ENCODE measurements around the gene STK33. TPM values are rescaled to one million over a fixed set of nuclear protein-coding genes. Genes with fewer than 3 reads are reported as not detected.

Gene STK33
- total and polyA plus RNA-seq, 2 donors, result 10.5 to 13.3 TPM

DNA sequence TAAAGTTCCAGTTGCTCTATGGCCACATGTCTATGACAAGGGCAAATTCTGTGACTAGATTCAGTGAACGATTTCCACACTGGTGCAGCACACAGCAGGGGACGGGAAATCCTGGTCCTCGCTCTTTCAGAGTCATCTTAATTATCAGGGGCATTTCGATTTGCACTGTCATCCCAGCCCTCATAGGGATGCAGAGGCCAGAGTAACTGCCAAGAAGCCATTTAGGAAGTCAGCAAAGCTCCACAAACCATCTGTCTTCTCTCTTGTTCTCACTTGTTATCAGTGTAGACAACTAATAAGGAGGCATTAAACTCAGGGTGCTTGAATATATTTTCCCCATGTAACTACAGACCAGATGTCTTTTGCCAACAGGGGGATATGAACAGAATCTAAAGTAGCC lies 151.7 kb downstream of the STK33 start:
- no peak for DNase-seq (ENCODE audit: low read depth in 6 of 9, low spot score in 9 of 9)
- 16% methylated on average over 4 of the region's 4 CpGs for WGBS

DNA sequence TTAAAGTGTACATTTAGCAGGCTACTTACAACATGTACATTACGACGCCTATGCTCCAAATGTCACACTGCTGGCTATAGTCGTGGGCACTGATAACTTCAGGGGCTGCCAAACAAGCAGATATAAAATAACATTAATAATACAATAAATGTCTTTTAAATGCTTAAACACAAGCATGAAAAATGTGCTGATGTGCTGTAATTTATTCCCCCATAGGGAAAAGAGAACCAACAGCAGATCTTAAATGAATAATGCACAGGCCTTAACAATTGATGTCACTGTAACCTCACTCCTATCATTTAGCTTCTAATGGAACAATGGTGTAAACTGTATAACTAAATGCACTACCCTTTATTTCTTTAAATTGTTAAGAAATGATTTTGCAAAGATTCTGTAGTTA lies 153.4 kb downstream of the STK33 start:
- no peaks in the 10 kb centered on the region for H3K27me3 ChIP-seq (ENCODE audit: control insufficient read depth in 2 of 2, insufficient read depth in 1 of 2, low read length in 1 of 2)
- no peaks in the 10 kb centered on the region for H3K9me3 ChIP-seq (ENCODE audit: control insufficient read depth in 2 of 2, insufficient read depth in 1 of 2, low read length in 1 of 2)
- H3K4me3 ChIP-seq (ENCODE audit: low read length in 2 of 2), result no peak overlapping the region
- no peaks in the 10 kb centered on the region for H3K36me3 ChIP-seq (ENCODE audit: control insufficient read depth in 2 of 2, insufficient read depth in 2 of 2, low read length in 1 of 2)
- H3K27ac ChIP-seq (ENCODE audit: low read depth in 1 of 2, low read length in 1 of 2), result no peak overlapping the region
- DNase-seq (ENCODE audit: low read depth in 6 of 9, low spot score in 9 of 9), result no peak
- no peaks in the 10 kb centered on the region for H3K4me1 ChIP-seq (ENCODE audit: control insufficient read depth in 2 of 2, insufficient read depth in 2 of 2, low read length in 2 of 2)
- 97% methylated on average over 3 of the region's 3 CpGs for WGBS

More for the DNA sequence above, 151.7 kb downstream of the STK33 start:
- no peaks in the 10 kb centered on the region for H3K27me3 ChIP-seq (ENCODE audit: control insufficient read depth in 2 of 2, insufficient read depth in 1 of 2, low read length in 1 of 2)
- no peak overlapping the region for H3K4me3 ChIP-seq (ENCODE audit: low read length in 2 of 2)
- no peak overlapping the region for H3K27ac ChIP-seq (ENCODE audit: low read depth in 1 of 2, low read length in 1 of 2)
- H3K36me3 ChIP-seq (ENCODE audit: control insufficient read depth in 2 of 2, insufficient read depth in 2 of 2, low read length in 1 of 2), result no peaks in the 10 kb centered on the region
- H3K9me3 ChIP-seq (ENCODE audit: control insufficient read depth in 2 of 2, insufficient read depth in 1 of 2, low read length in 1 of 2), result no peaks in the 10 kb centered on the region
- H3K4me1 ChIP-seq (ENCODE audit: control insufficient read depth in 2 of 2, insufficient read depth in 2 of 2, low read length in 2 of 2), result no peaks in the 10 kb centered on the region

DNA sequence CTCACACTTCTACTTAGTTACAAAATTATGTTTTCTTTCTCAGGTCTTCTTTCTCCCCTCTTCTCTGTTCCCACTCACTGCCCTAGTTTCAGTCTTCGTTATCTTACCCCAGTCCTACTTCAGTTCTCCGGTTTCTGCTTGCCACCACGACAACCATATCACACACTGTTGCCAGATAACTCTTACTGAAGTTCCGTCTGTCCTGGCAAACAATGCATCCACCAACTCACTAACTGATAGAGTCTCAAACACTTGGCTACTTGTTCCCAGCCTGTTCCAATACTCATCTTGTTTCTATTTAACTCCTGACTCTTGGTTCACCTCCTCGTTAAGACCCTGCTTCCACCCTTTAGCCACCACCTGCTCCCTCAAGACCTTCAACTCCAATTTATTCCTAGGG lies 164.5 kb downstream of the STK33 start:
- Histone ChIP-seq H3K9me3 (ENCODE audit: control insufficient read depth in 2 of 2, insufficient read depth in 1 of 2, low read length in 1 of 2) (no peaks in the 10 kb centered on the region), H3K27ac (ENCODE audit: low read depth in 1 of 2, low read length in 1 of 2) (no peak overlapping the region), H3K4me3 (ENCODE audit: low read length in 2 of 2) (no peak overlapping the region), H3K27me3 (ENCODE audit: control insufficient read depth in 2 of 2, insufficient read depth in 1 of 2, low read length in 1 of 2) (no peaks in the 10 kb centered on the region), H3K36me3 (ENCODE audit: control insufficient read depth in 2 of 2, insufficient read depth in 2 of 2, low read length in 1 of 2) (no peaks in the 10 kb centered on the region), H3K4me1 (ENCODE audit: control insufficient read depth in 2 of 2, insufficient read depth in 2 of 2, low read length in 2 of 2) (no peaks in the 10 kb centered on the region)
- WGBS, result 85% methylated on average over 5 of the region's 5 CpGs
- DNase-seq (ENCODE audit: low read depth in 6 of 9, low spot score in 9 of 9), result no peak

DNA sequence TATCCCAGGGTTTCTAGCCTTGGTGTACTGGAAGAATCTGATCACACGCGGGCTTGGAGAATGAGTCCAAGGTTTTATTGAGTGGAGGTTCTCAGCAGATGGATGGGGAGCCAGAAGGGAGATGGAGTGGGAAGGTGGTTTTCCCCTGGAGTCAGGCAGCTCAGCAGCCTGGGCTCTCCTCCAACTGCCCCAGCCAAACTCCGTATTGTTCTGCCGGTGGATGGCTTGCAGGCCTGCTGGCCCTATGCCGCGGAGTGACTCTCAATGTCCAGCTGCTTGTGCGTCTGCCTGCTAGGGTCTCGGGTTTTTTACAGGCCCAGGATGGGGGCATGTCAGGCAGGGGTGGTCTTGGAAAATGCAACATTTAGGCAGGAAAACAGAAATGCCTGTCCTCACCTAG lies 168.0 kb downstream of the STK33 start:
- Histone ChIP-seq H3K27ac (ENCODE audit: low read depth in 1 of 2, low read length in 1 of 2) (no peak overlapping the region), H3K4me3 (ENCODE audit: low read length in 2 of 2) (no peak overlapping the region), H3K4me1 (ENCODE audit: control insufficient read depth in 2 of 2, insufficient read depth in 2 of 2, low read length in 2 of 2) (no peaks in the 10 kb centered on the region), H3K9me3 (ENCODE audit: control insufficient read depth in 2 of 2, insufficient read depth in 1 of 2, low read length in 1 of 2) (no peaks in the 10 kb centered on the region), H3K36me3 (ENCODE audit: control insufficient read depth in 2 of 2, insufficient read depth in 2 of 2, low read length in 1 of 2) (no peaks in the 10 kb centered on the region), H3K27me3 (ENCODE audit: control insufficient read depth in 2 of 2, insufficient read depth in 1 of 2, low read length in 1 of 2) (no peaks in the 10 kb centered on the region)
- WGBS, result 98% methylated on average over 8 of the region's 8 CpGs
- DNase-seq (ENCODE audit: low read depth in 6 of 9, low spot score in 9 of 9), result no peak

GRCh38 chr11:8415195-8415594 lies 178.8 kb downstream of the STK33 start:
- Histone ChIP-seq H3K36me3 (ENCODE audit: control insufficient read depth in 2 of 2, insufficient read depth in 2 of 2, low read length in 1 of 2) (no peaks in the 10 kb centered on the region), H3K4me3 (ENCODE audit: low read length in 2 of 2) (no peak overlapping the region), H3K27me3 (ENCODE audit: control insufficient read depth in 2 of 2, insufficient read depth in 1 of 2, low read length in 1 of 2) (no peaks in the 10 kb centered on the region), H3K4me1 (ENCODE audit: control insufficient read depth in 2 of 2, insufficient read depth in 2 of 2, low read length in 2 of 2) (no peaks in the 10 kb centered on the region), H3K27ac (ENCODE audit: low read depth in 1 of 2, low read length in 1 of 2) (no peak overlapping the region), H3K9me3 (ENCODE audit: control insufficient read depth in 2 of 2, insufficient read depth in 1 of 2, low read length in 1 of 2) (no peaks in the 10 kb centered on the region)
- DNase-seq (ENCODE audit: low read depth in 6 of 9, low spot score in 9 of 9), result no peak
- 91% methylated on average over 1 of the region's 1 CpG for WGBS

- H3K4me3 ChIP-seq (ENCODE audit: low read length in 2 of 2), result no peak overlapping the region
- DNase-seq (ENCODE audit: low read depth in 6 of 9, low spot score in 9 of 9), result no peak
- H3K36me3 ChIP-seq (ENCODE audit: control insufficient read depth in 2 of 2, insufficient read depth in 2 of 2, low read length in 1 of 2), result no peaks in the 10 kb centered on the region
- WGBS, result 95% methylated on average over 3 of the region's 3 CpGs
- H3K4me1 ChIP-seq (ENCODE audit: control insufficient read depth in 2 of 2, insufficient read depth in 2 of 2, low read length in 2 of 2), result no peaks in the 10 kb centered on the region
- H3K9me3 ChIP-seq (ENCODE audit: control insufficient read depth in 2 of 2, insufficient read depth in 1 of 2, low read length in 1 of 2), result no peaks in the 10 kb centered on the region
- no peaks in the 10 kb centered on the region for H3K27me3 ChIP-seq (ENCODE audit: control insufficient read depth in 2 of 2, insufficient read depth in 1 of 2, low read length in 1 of 2)
- no peak overlapping the region for H3K27ac ChIP-seq (ENCODE audit: low read depth in 1 of 2, low read length in 1 of 2)
These were observed 185.7 kb downstream of the STK33 start for GRCh38 chr11:8408151-8408941.

DNA sequence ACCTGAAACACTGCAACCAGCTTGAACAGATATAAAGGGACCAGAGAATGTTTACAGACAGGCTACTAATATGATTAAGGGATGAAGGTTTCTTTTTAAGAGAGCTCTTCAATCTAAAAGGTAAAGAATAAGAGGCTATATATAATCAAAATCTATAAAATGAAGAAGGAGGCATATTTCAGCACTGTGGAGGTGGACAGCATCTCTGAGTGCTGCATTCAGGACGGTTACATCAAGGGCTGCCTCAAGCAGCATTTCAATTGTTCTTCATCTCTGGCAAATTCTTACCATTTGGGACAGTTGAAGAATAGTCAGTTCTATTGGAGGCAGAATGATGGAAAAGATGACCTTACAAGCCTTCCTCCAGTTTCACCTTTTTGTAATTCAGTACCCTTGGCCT lies 190.7 kb downstream of the STK33 start:
- WGBS, result 75% methylated on average over 1 of the region's 1 CpG
- H3K4me3 ChIP-seq (ENCODE audit: low read length in 2 of 2), result no peak overlapping the region
- no peaks in the 10 kb centered on the region for H3K36me3 ChIP-seq (ENCODE audit: control insufficient read depth in 2 of 2, insufficient read depth in 2 of 2, low read length in 1 of 2)
- H3K4me1 ChIP-seq (ENCODE audit: control insufficient read depth in 2 of 2, insufficient read depth in 2 of 2, low read length in 2 of 2), result no peaks in the 10 kb centered on the region
- H3K27me3 ChIP-seq (ENCODE audit: control insufficient read depth in 2 of 2, insufficient read depth in 1 of 2, low read length in 1 of 2), result no peaks in the 10 kb centered on the region
- no peak for DNase-seq (ENCODE audit: low read depth in 6 of 9, low spot score in 9 of 9)
- no peaks in the 10 kb centered on the region for H3K9me3 ChIP-seq (ENCODE audit: control insufficient read depth in 2 of 2, insufficient read depth in 1 of 2, low read length in 1 of 2)
- H3K27ac ChIP-seq (ENCODE audit: low read depth in 1 of 2, low read length in 1 of 2), result no peak overlapping the region

DNA sequence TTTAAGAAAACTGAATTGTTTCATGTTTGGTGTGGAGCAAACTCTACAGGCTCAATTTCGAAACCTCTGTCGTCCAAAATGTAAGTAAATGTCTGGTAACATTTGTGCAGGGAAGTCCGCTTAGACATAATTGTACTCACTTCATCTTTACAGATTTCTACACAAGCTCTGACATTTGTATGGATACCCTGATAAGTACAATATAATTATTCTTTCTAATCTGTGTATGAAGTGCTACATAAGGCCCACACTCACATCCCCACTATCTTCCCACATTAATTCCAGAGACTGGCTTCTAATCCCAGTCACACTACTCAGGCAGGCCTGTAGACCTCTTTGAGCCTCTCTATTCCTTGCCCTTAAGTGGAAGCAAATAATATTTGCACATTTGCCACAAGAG lies 201.1 kb downstream of the STK33 start:
- Histone ChIP-seq H3K27ac (ENCODE audit: low read depth in 1 of 2, low read length in 1 of 2) (no peak overlapping the region), H3K27me3 (ENCODE audit: control insufficient read depth in 2 of 2, insufficient read depth in 1 of 2, low read length in 1 of 2) (no peaks in the 10 kb centered on the region), H3K36me3 (ENCODE audit: control insufficient read depth in 2 of 2, insufficient read depth in 2 of 2, low read length in 1 of 2) (no peaks in the 10 kb centered on the region), H3K9me3 (ENCODE audit: control insufficient read depth in 2 of 2, insufficient read depth in 1 of 2, low read length in 1 of 2) (no peaks in the 10 kb centered on the region), H3K4me3 (ENCODE audit: low read length in 2 of 2) (no peak overlapping the region), H3K4me1 (ENCODE audit: control insufficient read depth in 2 of 2, insufficient read depth in 2 of 2, low read length in 2 of 2) (peaks cover 0 to 5% of the 10 kb centered on the region in 2 donors)
- 98% methylated on average over 3 of the region's 3 CpGs for WGBS
- DNase-seq (ENCODE audit: low read depth in 6 of 9, low spot score in 9 of 9), result no peak

DNA sequence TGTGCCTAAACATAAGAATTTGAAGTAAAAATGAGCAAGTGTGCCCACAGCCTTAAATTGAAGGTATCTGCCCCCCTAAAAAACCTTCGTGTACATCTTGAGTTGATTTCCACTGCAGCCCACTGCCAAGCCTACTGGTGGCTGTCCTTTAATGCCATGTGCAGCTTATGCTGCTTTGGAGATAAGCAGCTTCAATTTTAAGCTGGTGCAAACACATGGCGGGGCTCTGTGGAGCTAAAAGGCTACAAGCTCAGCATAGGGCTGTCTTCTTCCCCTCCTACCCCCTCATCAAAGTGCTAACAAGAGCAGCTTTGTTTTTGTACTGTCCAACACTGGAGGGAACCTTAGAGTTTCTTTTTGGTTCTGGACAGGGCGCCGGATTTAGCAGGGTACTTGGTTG lies 201.9 kb downstream of the STK33 start:
- DNase-seq (ENCODE audit: low read depth in 6 of 9, low spot score in 9 of 9), result no peak
- H3K4me1 ChIP-seq (ENCODE audit: control insufficient read depth in 2 of 2, insufficient read depth in 2 of 2, low read length in 2 of 2), result peaks cover 0 to 7% of the 10 kb centered on the region in 2 donors
- no peaks in the 10 kb centered on the region for H3K9me3 ChIP-seq (ENCODE audit: control insufficient read depth in 2 of 2, insufficient read depth in 1 of 2, low read length in 1 of 2)
- no peaks in the 10 kb centered on the region for H3K36me3 ChIP-seq (ENCODE audit: control insufficient read depth in 2 of 2, insufficient read depth in 2 of 2, low read length in 1 of 2)
- H3K4me3 ChIP-seq (ENCODE audit: low read length in 2 of 2), result no peak overlapping the region
- 93% methylated on average over 4 of the region's 4 CpGs for WGBS
- no peaks in the 10 kb centered on the region for H3K27me3 ChIP-seq (ENCODE audit: control insufficient read depth in 2 of 2, insufficient read depth in 1 of 2, low read length in 1 of 2)
- no peak overlapping the region for H3K27ac ChIP-seq (ENCODE audit: low read depth in 1 of 2, low read length in 1 of 2)
